ENCODE measurements around the gene RAB29. TPM values are rescaled to one million over a fixed set of nuclear protein-coding genes. Genes with fewer than 3 reads are reported as not detected.

The RAB29 gene
- polyA plus RNA-seq, 4 donors, result 22.1 to 40.6 (median 30.5) TPM

- no peak for DNase-seq (ENCODE audit: low read depth in 4 of 4, low spot score in 2 of 4)
Observed at GRCh38 chr1:205797168-205797567, 21.9 kb upstream of the RAB29 start.

GRCh38 chr1:205794011-205794730 is 18.9 kb upstream of the RAB29 start:
- DNase-seq (ENCODE audit: low read depth in 4 of 4, low spot score in 2 of 4), result no peak

DNA sequence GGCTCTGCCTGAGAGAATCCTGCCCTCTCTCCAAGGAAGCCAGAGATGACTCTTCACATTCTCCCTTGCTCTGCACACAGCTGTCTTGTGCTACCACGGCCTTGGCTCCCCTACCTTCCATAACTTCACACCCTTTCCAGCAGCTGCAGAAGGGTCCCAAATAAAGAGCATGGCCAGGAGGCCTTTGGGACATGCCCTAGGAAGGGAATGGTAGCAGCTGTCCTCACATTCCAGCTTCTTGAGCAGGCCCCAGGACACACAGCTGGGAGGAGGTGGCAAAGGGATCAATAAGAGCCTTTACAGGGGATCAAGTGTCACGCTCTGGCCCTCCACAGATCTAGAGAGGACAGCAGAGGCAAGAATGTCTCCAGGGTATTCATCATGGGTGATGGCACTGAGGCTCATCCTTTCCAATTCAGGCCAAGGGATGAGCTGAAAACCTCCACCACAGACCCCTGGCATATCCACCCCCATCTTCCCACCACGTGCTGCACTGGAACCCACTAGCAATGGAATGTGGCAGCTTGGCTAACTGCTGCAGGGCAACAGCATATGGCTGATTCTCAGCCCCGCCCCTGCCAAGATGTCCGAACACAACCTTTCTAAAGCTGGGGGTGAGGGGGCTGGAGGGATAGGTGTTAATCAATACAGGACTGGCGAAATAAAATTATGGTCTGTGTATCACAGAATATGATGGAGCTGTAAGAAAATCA is 17.8 kb upstream of the RAB29 start:
- DNase-seq (ENCODE audit: low read depth in 4 of 4, low spot score in 2 of 4), result no peak

GRCh38 chr1:205792481-205792881 is 17.2 kb upstream of the RAB29 start:
- no peak for DNase-seq (ENCODE audit: low read depth in 4 of 4, low spot score in 2 of 4)

- DNase-seq (ENCODE audit: low read depth in 4 of 4, low spot score in 2 of 4), result no peak
Observed at GRCh38 chr1:205791568-205792180, 16.4 kb upstream of the RAB29 start.

DNA sequence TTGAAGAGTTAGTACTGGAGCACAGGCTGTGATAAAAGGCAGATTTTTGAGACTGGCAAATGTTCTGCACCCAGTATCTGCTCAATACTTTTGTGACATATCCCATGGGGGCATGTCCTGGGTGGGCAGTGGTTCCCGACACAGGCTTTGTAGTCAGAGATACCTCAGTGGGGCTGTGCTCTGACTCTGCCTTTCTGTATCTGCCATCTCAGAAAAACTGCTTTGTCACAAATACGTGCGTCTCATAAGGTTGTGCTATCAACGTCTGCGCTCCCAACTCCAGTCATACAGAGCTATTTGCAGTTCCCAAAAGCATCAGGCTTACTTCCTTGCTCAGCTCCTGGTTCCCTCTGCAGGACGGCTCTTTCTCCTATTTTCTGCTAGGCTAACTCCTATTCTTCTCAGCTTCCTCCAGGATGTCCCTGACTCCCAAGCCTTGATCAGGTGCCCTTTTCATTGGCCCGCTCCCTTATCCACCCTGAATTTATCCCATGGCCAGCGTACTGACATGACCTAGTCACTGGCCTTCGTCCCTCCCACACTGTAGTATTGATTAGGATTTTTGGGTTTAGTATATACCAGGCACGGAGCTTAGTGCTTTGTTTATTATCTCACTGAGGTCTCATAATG is 12.1 kb upstream of the RAB29 start:
- DNase-seq (ENCODE audit: low read depth in 4 of 4, low spot score in 2 of 4), result no peak

DNA sequence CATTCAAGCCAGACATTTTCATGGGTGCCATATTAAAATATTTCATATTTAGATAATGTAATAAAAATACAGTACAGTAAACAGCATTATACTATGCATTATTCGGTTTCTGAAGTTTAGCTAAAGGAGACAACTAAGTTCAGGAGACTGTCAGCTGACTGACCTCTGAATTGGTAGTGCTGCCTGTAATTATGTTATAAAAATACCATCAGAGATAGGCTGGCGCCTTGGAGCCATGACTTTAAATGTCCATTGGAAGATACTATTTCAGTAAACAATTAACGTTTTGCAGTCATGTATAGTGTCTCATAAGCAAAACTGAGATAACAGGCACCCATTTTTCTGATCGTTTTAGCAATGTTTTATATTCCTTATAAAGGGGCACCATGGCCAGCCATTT is 11.3 kb upstream of the RAB29 start:
- DNase-seq (ENCODE audit: low read depth in 4 of 4, low spot score in 2 of 4), result no peak

- no peak for DNase-seq (ENCODE audit: low read depth in 4 of 4, low spot score in 2 of 4)
Observed at GRCh38 chr1:205785446-205785845, 10.2 kb upstream of the RAB29 start.

GRCh38 chr1:205783904-205784303 is 8.6 kb upstream of the RAB29 start:
- no peak for DNase-seq (ENCODE audit: low read depth in 4 of 4, low spot score in 2 of 4)

DNA sequence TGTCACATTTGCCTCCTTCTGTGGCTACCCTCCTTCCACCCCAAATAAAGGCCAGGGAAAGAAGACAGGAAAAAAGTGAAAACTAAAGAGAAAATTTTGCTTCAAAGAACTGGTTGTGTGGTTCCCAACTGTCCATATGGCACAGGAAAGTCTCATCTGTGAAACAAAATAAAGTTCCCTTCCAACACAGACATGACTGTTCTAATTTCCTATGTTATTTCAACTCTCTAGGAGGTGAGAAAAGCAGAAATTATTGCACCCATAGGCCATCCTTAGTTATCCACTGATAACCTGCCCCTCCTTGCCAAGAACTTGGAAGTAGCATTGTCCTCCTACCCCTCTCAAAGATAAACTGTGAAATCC is 8.1 kb upstream of the RAB29 start:
- DNase-seq (ENCODE audit: low read depth in 4 of 4, low spot score in 2 of 4), result no peak

DNA sequence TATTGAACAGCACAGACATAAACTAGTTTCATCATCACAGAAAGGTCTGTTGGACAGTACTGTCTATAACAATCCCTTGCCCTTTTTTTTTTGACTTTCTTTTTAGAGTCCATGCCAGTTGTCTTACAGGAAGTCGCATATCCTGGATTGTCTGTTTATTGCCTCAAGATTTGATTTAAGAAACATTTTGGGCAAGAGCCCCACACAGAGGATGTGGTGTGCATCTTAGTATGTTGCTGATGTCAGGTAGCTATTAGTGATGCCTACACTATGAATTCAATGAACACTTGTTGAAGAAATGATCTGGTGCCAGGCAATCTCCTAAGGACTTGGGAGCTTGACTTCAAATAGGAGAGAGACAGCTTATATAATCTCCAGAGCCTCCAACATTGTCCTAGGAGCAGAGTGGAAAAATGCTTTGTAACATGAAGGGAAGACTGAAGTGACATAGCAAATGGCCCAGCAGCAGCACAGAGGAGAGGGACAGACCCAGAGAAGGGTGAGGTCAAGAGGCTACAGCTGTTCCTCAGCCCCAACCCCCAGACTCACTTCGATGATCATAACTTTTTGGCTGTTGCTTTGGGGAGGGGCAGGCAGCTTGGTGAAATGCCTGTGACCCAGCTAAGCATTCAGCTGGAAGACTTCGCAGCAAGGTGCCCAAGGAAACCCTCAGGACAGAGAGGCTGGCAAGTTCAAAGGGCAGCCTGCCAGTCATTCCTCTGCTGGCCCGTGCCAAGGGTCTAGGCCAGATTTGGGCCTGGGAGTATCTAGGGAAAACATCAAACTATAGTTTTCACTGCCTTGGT is 7.5 kb upstream of the RAB29 start:
- DNase-seq (ENCODE audit: low read depth in 4 of 4, low spot score in 2 of 4), result no peak

DNA sequence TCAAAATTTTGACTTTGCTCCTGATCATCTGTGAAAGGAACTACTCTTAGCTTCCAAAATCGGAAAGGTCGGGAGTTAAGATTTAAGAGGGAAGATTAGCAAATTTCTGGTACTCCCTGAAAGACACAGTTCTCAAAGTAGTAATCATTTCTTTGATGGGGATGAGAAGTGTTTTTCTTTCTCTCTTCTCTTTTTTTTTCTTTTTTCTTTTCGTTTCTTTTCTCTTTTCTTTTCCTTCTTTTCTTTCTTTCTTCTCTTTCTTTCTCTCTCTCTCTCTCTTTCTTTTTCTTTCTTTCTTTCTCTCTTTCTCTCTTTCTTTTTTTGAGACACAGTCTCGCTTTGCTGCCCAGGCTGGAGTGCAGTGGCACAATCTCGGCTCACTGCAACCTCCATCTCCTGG is 5.1 kb upstream of the RAB29 start:
- DNase-seq (ENCODE audit: low read depth in 4 of 4, low spot score in 2 of 4), result no peak

DNA sequence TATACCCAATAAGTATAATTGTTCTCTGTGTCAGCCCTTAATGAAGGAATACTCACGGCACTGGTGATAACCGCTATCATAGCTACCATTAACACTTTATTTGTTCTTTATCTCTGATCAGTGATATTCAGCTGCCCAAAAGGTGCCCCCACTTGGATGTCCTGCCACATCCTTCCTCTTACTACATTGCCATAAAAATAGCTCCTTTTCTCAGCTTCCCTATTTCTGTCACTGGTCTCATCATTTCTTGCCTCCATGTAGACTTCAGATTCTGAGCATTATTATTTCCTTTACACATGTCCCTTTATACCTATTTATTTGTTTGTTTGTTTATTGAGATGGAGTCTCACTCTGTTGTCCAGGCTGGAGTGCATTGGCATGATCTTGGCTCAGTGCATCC is 2.7 kb upstream of the RAB29 start:
- no peak for DNase-seq (ENCODE audit: low read depth in 4 of 4, low spot score in 2 of 4)

GRCh38 chr1:205775717-205776056 is 405 bp upstream of the RAB29 start:
- no peak for DNase-seq (ENCODE audit: low read depth in 4 of 4, low spot score in 2 of 4)

GRCh38 chr1:205774198-205775014 is 876 bp downstream of the RAB29 start:
- DNase-seq (ENCODE audit: low read depth in 4 of 4, low spot score in 2 of 4), result no peak

- no peak for DNase-seq (ENCODE audit: low read depth in 4 of 4, low spot score in 2 of 4)
Observed at GRCh38 chr1:205772607-205773032, 2.7 kb downstream of the RAB29 start.

DNA sequence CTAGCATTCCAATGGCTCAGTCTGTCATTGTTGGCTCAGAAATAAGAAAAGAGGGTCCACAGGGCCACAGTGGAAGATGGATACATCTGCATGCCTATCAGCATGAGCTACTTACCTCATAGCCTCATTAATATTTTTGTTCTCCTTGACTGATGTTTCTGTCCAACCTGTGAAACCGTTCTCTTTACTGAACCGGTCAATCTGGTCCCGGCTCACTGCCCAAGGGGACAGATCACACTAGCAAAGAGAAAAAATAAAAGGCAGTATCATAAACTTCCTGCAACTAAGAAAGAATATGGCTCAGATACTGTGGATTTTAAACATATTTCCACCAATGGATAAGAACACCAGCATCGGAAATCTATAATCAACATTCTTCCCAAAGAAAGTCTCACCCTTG is 4.7 kb downstream of the RAB29 start:
- DNase-seq (ENCODE audit: low read depth in 4 of 4, low spot score in 2 of 4), result no peak

DNA sequence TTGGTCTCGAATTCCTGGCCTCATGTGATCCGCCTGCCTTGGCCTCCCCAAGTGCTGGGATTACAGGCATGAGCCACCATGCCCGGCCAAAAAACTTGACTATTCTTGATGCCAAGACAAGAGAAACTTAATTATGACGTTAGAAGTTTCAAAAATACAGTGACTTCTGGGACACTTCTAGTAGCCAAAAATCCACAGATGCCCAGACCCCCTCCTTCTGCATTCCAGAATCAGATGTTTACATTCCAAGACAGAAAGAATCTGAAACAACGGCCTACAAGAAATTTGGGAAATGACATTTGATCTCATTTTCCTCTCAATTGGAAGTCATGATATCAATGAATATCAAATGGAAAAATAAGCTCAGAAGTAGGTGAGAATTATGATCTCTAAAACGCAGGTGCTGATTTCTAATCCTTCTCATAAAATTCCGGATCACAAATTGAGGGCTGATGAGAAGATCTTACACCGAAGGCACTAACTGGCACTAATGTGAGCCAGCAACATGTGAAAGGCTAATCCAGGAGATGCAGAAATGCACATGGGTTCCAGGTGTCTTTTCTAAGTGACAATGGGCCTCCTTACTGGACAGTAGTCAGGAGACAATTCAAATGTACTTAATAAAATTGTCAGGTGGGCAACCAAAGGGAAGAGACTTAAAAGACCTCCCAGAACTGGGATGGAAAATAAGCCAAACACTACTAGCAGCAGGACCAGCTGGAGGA is 5.5 kb downstream of the RAB29 start:
- no peak for DNase-seq (ENCODE audit: low read depth in 4 of 4, low spot score in 2 of 4)

- DNase-seq (ENCODE audit: low read depth in 4 of 4, low spot score in 2 of 4), result no peak
Observed at GRCh38 chr1:205767248-205767647, 8.0 kb downstream of the RAB29 start.

All from left renal cortex interstitium (tissue), 4 donors.